NCI-H526 (cell line): Measurements from ENCODE around the gene ANKRD37.
A peak's percentile ranks its signal among the peaks of the same experiment; 100 is the strongest.

Experiments used
- DNase-seq, 2 experiments: peaks; one replicate each; lab custom pipeline; 2025; lab: John Stamatoyannopoulos, UW

Gene ANKRD37

DNA sequence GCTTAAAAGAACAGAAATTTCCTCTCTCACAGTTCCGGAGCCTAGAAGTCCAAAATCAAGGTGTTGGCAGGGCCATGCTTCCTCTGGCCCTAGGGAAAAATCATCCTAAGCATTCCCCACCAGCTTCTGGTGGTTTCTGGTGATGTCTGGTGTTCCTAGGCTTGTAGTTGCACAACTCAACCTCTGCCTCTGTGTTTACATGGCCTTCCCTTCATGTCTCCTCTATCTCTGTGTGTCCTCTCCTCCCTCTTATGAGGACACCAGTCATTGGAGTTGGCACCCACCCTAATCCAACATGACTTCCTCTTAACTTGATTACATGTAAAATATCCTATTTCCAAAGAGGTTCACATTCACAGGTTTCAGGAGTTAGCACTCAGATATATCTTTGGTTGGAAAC is 16.3 kb upstream of the ANKRD37 start:
- DNase-seq: no peak

DNA sequence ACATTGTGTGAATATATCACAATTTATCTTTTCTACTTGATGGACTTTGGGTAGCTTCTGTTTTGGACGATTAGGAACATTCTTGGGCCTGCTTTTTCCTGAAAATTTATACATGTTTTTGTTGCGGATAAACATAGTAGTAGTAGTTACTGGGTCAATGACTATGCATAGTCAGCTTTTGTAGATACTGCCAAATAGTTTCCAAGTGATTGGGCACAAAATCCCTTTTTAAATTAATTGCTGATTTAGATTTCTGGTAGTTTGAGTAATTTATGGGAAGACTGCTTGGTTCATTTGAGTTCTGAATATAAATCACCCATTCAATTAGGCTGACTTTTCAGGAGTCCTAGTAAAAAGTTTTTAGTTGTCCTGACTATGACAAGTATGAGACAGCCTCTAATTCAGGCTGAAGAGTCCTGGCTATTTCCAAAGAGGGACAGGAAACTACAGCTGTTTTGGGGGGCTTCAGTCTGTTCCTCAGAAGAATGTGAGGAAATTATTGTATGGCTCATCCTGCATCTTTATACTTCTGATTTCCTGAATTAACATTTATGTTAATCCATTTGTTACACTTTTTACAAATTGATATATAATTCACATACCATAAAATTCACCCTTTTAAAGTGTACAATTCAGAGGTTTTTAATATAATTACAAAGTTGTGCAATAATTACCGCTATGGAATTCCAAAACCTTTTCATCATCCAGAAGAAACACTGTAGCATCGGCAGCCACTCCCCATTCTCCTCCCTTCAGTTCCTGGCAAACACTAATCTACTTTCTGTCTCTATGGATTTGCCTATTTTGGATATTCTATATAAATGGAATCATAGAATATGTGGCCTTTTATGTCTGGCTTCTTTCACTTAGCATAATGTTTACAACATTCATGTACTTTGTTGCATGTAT is 15.1 kb upstream of the ANKRD37 start:
- DNase-seq: no peak

GRCh38 chr4:185382754-185383153 is 13.9 kb upstream of the ANKRD37 start:
- DNase-seq: no peak

GRCh38 chr4:185383451-185383850 is 13.2 kb upstream of the ANKRD37 start:
- DNase-seq: no peak

GRCh38 chr4:185384061-185384460 is 12.6 kb upstream of the ANKRD37 start:
- DNase-seq: no peak

- no peak for DNase-seq
Measured at GRCh38 chr4:185384930-185385331, 11.7 kb upstream of the ANKRD37 start.

DNA sequence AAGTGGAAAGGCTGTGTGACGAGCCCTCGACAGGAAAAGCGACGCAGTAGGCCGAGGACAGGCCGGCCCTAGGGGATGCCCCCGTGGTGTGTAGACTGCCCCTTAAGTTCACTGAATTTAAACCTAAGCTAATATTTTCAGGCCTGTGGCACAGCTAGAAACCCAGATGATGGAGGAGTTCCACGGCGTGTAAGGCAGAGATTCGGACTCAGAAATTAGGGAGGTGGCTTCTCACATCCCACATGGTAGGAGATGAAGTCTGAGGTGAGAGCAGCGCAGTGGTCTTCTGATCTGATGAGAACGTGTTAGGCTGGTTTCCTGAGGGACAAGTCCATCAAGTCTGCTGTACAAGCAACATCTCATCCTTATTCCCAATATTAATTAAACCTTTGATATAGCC is 8.7 kb upstream of the ANKRD37 start:
- no peak for DNase-seq

GRCh38 chr4:185390941-185391340 is 5.7 kb upstream of the ANKRD37 start:
- DNase-seq: no peak

- DNase-seq: no peak
Measured at GRCh38 chr4:185392156-185392555, 4.5 kb upstream of the ANKRD37 start.

- DNase-seq: no peak
Measured at GRCh38 chr4:185394568-185395237, 1.9 kb upstream of the ANKRD37 start.

DNA sequence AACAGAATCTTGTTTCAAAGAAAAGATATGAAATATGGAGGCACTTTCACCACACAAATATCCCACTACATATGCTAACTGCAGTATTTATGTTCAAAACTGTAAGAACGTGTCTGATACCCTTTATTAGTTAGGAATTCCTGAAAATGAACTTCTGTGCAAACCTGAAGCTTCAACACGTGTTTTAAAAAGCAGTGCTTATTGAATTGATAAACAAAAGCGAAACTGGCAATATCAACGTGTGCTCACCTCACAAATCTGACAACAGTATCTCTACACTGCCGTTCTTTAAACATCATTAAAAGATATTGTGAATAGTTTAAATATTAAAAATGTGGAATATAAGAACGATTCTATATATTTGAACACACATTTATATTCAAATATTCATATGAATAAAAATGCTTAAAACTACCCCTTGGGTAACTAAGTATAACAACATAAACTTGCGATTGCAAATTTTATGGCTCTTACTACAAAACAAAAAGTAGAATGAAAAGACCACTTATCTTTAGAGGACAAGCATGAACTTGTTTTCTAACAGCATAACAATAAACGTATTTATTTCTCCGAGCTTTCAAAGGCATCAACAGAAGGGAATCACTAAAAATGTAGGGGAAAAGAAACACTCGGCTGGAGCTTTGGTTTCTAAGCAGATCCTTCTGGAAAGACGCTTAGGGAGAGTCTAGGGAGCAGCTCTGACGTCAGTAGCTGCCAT is 1.2 kb upstream of the ANKRD37 start, which contains the start of gene LRP2BP:
TSS of gene LRP2BP (minus strand) at position 687 of the 718 bp plus-strand sequence. CDS start 17,738 bp downstream, outside the sequence.
- DNase-seq: peak in 1 of 2 experiments; percentile 5

DNA sequence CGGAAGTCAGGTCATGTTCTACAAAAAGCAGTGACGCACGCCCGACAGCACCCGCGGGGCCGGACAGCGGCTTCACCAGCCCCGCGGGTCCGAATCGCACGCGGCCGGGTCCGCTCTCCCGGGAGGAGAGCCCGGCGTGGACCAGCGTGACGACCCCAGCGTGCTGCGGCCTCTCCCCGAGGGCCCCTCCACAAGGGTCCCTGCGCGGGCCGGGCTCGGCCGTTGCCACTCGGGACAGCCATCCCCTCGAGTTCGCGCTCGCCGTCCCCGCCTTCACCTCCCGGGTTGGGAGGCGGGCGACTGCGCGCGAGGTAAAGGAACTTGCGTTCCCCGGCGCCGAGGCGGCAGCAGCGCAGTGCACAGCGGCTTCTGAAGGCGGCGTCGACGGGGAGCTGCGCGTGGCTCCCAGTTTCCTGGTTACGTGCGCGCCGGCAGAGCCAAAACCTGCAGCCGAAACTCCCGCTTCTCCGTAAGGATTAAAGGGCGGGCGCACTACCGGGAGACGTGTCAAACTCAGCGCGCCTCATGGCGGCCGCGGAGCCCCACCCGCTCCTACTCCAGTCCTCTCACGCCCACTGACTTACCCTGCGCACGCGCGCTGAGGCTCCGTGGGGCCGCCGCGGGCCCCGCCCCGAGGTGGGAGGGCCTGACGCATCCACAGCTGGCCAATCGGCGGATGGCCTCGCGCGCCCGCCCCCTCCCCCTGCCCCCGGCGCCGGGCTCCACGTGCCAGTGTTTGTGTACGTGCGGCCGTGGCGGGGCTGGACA is 501 bp upstream of the ANKRD37 start:
- DNase-seq: peak; percentile 83 to 94

- no peak for DNase-seq
Measured at GRCh38 chr4:185398618-185399017, 2.0 kb downstream of the ANKRD37 start.

DNA sequence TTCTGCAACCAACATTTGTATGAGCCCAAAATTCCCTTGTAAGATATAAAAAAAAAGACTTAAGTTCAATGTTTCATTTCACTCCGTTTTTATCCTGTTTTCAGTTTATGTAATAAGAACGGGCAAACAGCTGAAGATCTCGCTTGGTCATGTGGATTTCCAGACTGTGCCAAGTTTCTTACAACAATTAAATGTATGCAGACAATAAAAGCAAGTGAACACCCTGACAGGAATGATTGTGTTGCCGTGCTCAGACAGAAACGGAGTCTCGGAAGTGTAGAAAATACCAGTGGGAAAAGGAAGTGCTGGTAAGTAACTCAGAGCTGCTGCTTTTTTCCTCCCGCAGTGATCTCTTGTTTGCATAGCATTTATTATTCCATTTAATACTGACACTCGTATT is 2.8 kb downstream of the ANKRD37 start:
- DNase-seq: no peak

DNA sequence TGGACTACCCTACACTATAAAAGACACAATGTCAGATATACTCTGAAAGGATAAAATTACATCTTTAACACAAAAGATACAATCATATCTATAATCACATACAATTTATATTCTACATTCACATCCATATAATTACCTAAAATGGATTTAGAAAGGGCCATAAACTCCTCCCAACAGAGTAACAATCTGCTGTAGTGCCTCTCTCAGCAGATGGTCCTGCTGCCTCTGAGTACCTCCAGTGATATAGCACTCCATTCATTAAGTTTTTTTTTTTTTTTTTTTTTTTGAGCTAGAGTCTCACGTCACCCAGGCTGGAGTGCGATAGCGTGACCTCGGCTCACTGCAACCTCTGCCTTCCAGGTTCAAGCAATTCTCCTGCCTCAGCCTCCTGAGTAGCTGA is 7.4 kb downstream of the ANKRD37 start:
- no peak for DNase-seq

GRCh38 chr4:185405296-185405999 is 8.8 kb downstream of the ANKRD37 start:
- no peak for DNase-seq

DNA sequence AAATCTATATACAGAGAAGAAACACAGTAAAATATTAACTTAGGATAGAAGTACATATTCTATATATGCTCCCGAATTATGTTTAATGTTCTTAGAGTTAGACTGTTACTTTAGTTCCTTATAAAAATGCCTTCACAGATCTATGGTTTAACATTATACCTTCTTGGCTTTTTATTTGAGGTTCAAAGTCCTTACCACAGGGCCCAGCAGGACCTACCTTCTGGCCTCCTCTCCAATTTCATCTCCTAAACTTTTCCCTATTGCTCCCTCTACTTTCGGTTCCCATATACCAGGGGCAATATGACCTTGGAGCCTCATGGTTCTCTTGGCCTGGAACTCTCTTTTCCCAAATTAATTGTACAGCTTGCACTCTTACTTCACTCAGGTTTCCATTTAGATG is 11.8 kb downstream of the ANKRD37 start:
- DNase-seq: no peak

DNA sequence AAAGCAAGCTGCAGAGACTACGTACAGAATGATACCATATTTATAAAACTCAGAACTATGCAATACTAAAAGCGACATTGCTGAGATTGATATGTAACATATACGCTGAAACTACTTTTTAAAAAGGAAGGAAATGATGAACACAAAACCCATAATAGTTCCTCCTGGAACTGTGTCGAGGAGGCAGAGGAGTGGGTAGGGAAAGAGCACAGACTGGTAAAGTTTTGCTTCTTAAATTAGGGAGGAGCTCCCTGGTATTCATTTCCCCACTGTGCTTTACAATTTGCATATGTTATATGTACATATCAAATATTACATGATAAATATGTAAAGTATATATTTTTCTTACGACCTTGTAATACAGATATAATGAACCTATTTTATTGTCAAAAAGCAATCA is 15.2 kb downstream of the ANKRD37 start:
- no peak for DNase-seq

- no peak for DNase-seq
Measured at GRCh38 chr4:185412412-185412811, 15.8 kb downstream of the ANKRD37 start.

DNA sequence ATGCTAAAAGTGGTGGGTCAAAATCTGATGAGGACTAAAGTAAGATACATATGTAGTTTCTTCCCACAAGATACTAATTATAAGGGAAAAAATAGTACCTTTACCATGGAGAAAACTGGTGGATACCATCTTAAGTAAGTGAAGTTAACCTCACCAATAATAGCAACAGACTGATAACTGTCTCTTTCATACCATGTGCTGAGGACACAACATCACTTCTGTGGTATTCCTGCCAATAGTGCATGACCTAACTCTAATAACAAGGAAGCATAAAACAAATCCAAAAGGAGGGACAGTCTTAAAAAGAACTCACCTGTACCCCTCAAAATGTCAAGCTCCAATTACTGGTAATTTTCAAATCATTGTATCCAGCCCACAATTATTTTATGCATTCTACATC is 20.3 kb downstream of the ANKRD37 start:
- DNase-seq: no peak
